ENCODE data around the gene UBN2.
"Not testable (repeated sequence)": the region's sequence is repeated elsewhere in the genome, so short reads cannot be mapped to it uniquely, and the experiment has no call there.

The UBN2 gene

GRCh38 chr7:139300390-139300789, 69.4 kb downstream of the UBN2 start:
- DNase-seq: no peak

DNA sequence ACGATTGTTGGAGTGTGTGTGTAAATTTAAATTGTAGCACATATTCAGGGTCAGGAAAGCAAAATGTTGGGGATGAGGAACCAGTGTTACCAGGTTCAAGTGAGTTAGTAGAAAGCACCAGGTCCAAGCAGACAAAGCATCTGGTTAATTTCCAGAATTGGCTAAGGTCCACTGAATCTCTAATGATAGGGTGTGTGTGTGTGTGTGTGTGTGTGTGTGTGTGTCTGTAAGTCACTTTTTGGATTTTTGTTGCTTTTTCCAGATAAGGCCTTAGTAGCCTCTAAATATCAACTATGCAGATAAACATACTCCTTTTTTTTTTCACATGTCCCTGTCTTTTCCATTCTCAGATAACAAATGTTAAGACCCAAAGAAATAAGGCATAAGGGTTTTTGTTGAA, 73.5 kb downstream of the UBN2 start:
- DNase-seq: no peak

GRCh38 chr7:139317939-139318505, 87.0 kb downstream of the UBN2 start:
- no peak for DNase-seq

DNA sequence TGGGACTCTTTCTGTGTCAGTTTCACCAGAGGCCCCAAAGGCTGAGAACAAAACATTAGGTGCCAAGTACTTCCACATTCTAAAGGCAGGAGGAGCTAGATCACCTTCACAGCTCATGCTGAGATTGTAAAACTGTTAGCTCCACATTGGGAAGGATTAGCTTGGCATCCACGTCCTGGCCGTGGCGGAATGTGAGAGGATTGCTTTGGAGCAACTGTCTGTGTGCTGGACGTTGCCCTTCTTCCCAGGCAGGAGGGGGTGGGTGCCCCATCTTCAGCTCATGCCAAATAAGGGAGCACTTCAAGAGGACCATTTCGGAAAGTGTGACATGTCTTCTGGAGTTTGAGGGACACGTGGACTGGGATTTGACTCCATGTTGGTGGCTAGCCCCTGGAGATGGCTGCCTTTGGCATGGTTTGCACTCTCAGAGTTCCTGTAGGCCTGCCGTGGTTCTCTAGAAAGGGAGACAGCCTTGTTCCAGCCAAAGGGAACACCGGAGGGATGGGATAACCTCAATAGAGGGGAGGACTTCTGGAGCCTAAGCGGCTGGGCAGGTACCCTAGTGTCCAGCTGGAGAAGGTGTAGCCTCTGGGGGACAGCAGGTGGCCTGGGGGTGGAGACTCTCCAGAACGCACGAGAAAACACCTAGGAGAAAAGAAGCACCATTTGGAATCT, 90.2 kb downstream of the UBN2 start:
- no peak for DNase-seq

DNA sequence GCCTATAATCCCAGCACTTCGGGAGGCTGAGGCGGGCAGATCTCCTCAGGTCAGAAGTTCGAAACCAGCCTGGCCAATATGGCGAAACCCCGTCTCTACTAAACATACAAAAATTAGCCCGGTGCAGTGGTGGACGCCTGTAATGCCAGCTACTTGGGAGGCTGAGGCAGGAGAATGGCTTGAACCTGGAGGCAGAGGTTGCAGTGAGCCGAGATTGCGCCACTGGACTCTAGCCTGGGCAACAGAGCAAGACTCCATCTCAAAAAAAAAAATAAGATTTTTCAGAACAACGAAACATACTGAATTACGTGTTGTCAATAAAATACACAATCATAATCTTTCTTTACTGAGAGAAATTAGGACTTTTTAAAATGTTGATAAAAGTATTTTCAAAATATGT, 93.7 kb downstream of the UBN2 start:
- DNase-seq: not testable (repeated sequence)

DNA sequence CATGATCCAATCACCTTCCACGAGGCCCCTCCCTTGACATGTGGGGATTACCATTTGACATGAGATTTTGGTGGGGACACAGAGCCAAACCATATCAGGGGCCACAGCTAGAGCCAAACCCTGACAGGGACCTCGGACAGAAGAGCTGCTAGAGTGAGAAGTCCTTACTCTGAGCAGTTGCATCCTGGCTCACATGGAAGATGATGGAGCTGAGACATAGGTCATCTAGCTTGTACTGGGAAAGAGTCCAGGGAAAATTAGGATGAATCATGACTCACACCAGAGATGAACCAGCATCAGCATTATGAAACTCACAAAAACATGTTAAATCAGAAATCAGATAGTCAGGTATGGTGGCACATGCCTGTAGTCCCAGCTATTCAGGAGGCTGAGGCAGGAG, 97.3 kb downstream of the UBN2 start:
- DNase-seq: no peak

DNA sequence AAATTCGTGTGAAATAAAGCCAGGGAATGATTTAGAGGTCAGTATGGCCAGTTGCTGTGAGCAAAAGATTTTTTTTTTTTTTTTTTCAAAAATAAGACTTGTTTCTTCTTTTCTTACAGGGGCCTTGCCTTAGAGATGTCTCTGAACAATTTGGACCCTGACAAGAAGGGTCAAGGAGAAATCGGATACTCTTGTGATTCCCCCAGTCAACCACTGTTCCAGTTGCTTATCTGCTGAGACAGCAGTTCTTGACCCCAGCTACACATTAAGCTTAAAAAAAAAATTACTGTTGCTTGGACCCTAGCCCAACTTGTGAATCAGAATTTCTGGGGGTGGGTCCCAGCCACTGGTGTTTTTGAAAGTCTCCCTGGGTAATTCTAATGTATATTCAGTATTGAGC, 98.1 kb downstream of the UBN2 start:
- DNase-seq: no peak

GRCh38 chr7:139330333-139331030, 99.4 kb downstream of the UBN2 start:
- DNase-seq: no peak

GRCh38 chr7:139332697-139333359, 101.8 kb downstream of the UBN2 start:
- DNase-seq: no peak

DNA sequence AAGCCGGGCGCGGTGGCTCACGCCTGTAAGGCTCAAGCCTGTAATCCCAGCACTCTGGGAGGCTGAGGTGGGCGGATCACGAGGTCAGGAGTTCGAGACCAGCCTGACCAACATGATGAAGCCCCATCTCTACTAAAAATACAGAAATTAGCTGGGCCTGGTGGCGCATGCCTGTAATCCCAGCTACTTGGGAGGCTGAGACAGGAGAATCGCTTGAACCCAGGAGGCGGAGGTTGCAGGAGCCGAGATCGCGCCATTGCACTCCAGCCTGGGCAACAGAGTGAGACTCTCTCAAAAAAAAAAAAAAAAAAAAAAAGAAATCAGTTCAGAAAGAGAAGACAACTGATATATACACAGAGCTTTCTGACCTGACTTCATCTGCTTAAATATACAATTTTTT, 102.4 kb downstream of the UBN2 start:
- DNase-seq: not testable (repeated sequence)

DNA sequence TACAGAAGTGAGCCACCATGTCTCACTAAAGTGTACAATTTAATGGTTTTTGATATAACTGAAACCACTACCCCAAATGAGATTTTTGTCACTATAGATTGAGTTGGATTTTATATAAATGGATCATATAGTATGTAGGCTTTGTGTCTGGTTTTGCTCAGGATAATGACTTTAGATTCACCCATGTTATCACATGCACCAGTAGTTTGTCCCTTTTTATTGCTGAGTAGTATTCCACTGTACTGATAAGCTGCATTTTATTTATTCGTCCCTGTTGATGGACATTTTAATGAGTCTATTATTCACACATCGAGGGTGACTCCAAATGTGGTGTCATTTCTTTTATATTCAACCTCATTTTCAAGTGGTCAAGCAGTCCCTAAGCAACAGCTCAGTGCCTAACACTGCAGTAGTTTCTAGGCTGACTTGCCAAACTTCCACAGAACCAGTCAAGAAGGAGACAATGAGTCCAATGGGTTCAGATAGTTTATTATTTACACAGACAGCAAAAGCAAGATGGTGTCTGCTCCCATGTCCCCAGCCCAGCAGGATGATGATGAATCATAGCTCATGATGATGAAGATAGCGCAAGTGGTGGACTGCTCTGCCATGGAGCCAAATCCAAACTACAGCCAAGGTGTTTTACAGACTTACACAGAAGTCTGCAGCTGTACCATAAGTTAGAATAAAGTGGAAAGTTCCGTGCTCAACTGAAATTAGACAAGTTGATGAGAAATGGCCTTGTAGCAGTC, 103.5 kb downstream of the UBN2 start:
- DNase-seq: no peak

DNA sequence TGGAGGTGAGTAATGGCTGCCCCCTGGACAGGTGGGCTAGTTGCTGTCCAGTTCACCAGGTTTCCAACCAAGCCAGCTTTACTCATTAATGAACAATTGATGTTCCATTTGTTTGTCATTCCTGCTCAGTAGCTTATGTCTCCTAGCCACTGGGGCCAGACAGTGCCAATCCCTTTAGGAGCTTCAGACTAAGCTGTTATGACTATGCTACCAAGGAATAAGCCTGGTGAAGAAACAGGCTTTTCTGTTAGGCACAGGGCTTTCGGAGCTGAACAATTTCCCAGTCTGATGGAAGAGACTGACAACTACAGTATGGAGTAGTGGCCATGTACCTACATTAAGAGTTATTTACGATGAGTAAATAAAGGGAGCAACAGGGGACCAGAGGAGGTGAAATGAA, 108.0 kb downstream of the UBN2 start:
- DNase-seq: no peak

DNA sequence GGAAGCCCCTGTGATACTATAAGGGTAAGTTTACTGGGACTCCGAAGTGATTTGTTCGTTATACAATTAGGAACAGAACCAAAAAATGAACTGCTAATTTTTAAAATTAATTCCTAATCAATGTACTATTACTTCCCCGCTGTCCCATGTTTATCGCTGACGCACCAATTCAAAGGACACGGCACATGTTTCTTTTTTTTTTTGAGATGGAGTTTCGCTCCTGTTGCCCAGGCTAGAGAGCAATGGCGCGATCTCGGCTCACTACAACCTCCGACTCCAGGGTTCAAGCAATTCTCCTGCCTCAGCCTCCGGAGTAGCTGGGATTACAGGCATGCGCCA, 108.6 kb downstream of the UBN2 start:
- no peak for DNase-seq

DNA sequence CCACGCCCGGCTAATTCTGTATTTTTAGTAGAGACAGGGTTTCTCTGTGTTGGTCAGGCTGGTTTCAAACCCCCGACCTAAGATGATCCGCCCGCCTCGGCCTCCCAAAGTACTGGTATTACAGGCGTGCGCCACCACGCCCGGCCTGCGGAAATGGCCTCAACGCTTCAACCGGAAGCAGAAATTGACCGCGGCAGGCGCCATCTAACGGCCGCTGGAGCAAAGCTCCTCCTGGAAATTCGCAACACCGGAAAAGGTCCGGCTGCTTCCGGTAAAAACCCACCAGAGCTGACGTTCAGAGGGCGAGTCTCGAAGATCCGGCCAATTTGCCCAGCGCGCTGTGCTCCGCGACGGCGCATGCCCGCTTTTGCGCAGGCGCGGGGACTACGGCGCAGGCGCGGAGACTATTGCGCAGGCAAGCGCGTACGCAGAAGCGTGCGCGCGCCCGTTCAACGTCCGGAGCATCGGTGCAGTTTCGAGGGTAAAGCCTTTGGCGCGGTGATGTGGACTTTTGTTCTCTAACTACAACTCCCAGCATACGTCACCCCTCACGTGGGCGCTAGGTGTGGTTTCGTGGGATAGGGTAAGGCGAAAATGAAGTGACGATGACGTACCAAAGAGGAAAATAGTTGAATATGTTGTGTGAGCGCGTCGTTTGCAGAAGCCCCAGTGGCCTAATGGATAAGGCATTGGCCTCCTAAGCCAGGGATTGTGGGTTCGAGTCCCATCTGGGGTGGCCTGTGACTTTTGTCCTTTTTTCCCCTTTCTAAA, 109.2 kb downstream of the UBN2 start:
- peak; percentile 100 for DNase-seq

- DNase-seq: no peak
Observed at GRCh38 chr7:139340808-139341057, 109.7 kb downstream of the UBN2 start.

- peak; percentile 94 for DNase-seq
Observed at GRCh38 chr7:139341058-139341775, 110.2 kb downstream of the UBN2 start, which contains the start of gene FMC1. Gene FMC1, plus strand, starts transcription at chr7:139341337. Its CDS starts 48 bp downstream, at chr7:139341385.

GRCh38 chr7:139341776-139342226, 110.8 kb downstream of the UBN2 start:
- no peak for DNase-seq

- DNase-seq: no peak
Observed at GRCh38 chr7:139345042-139345441, 114.0 kb downstream of the UBN2 start.

DNA sequence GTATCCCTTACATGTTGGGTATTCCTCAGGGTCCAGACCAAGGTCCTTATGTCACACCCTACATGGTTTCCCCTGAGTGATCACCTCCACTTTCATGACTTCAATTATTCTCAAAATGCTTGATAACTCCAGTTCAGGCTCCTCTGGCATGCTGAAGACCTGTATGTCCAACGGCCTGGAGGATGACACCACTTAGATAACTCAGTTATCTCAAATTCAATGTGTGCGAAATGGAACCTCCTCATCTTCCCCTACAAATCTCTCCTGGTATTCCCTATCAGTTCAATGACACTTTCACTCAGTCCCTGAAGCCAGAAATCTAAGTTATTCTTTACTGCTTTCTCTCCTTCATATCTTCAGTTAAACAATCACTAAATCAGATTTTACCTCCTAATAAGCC, 120.0 kb downstream of the UBN2 start:
- DNase-seq: no peak

DNA sequence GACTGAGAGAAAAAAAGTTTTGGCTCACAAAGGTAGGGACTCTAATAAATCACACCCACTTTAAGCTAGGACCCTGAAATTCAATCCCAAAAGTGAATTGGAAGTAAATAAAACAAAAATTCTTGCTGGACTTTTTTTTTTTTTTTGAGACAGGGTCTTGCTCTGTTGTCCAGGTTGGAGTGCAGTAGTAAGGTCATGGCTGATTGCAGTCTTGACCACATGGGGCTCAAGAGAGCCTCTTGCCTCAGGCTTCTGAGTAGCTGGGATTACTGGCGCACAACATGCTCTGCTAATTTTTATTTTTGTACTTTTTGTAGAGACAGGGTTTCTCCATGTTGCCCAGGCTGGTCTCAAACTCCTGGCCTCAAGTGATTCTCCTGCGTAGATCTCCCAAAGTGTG, 123.7 kb downstream of the UBN2 start:
- DNase-seq: no peak

DNA sequence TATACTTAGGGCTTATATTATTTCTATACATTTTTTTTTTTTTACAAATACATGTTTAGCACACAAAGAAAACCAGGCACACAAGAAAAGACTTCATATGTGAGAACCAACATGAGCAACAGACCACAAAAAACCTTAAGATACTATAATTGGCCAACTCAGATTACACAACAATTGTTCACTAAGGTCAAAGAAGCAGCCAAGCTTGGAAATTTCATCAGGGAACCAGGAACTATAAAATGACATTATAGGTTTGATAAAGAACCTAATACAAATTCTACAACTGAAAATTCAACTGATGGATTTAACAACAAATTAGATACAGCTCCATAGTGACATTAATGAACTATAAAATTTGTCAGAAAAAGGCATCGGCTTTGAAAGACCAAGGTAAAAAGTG, 124.3 kb downstream of the UBN2 start:
- DNase-seq: no peak
